Liver (tissue), 9 donors: Measurements from ENCODE around the gene GAB2. TPM values are rescaled to one million over a fixed set of nuclear protein-coding genes. Genes with fewer than 3 reads are reported as not detected.

Experiments
- DNase-seq: peaks from one replicate; pipeline ENCODE4 v3.0.0-alpha.2; 2017; ENCODE audit warnings: low spot score
- H3K27ac ChIP-seq, 2 donors: one replicate each; pipeline ENCODE4 v1.7.0; 2013; ENCODE audit warnings: inconsistent platforms in 2 of 2, low read length in 2 of 2, control low read depth in 1 of 2, low read depth in 1 of 2, mild to moderate bottlenecking in 1 of 2
- H3K27me3 ChIP-seq, 4 donors: one replicate each; pipeline versions ENCODE4 v1.6.1 to v1.7.0; 2013; ENCODE audit warnings: low read length in 3 of 4, inconsistent platforms in 1 of 4, mild to moderate bottlenecking in 1 of 4, moderate library complexity in 1 of 4; ENCODE audit not compliant: control insufficient read depth in 4 of 4, insufficient read depth in 4 of 4
- H3K36me3 ChIP-seq, 4 donors: one replicate each; pipeline versions ENCODE4 v1.6.1 to v1.7.0; 2013; ENCODE audit warnings: low read length in 3 of 4, mild to moderate bottlenecking in 3 of 4, low read depth in 1 of 4, moderate library complexity in 1 of 4; ENCODE audit not compliant: control insufficient read depth in 4 of 4, insufficient read depth in 3 of 4
- H3K4me1 ChIP-seq, 4 donors: one replicate each; pipeline versions ENCODE4 v1.6.1 to v1.7.0; 2013; ENCODE audit warnings: low read length in 3 of 4, mild to moderate bottlenecking in 3 of 4, moderate library complexity in 1 of 4; ENCODE audit not compliant: control insufficient read depth in 4 of 4, insufficient read depth in 4 of 4
- H3K4me3 ChIP-seq, 3 donors: one replicate each; pipeline versions ENCODE4 v1.6.1 to v1.7.0; 2013; ENCODE audit warnings: low read length in 3 of 3, control low read depth in 1 of 3, low read depth in 1 of 3, mild to moderate bottlenecking in 1 of 3
- H3K9ac ChIP-seq, 2 donors: one replicate each; pipeline ENCODE4 v1.7.0; 2013; ENCODE audit warnings: low read length in 2 of 2, mild to moderate bottlenecking in 2 of 2, moderate library complexity in 2 of 2, control low read depth in 1 of 2, low read depth in 1 of 2
- H3K9me3 ChIP-seq, 4 donors: one replicate each; pipeline versions ENCODE4 v1.6.1 to v1.7.0; 2013; ENCODE audit warnings: low read length in 3 of 4; ENCODE audit not compliant: control insufficient read depth in 4 of 4
- ATF3 ChIP-seq: IDR thresholded peaks from 2 replicates; pipeline ENCODE4 v1.6.1; 2016; ENCODE audit warnings: antibody characterized with exemption
- CTCF ChIP-seq: fragments of 150-350 bp; IDR thresholded peaks from 2 replicates; pipeline ENCODE4 v1.5.1; 2017; ENCODE audit warnings: improper control_type of control experiment, low read depth, low read length; ENCODE audit not compliant: missing input control
- FOXA1 ChIP-seq: IDR thresholded peaks from 2 replicates; pipeline ENCODE4 v1.6.1; 2016; ENCODE audit warnings: antibody characterized with exemption
- FOXA2 ChIP-seq: IDR thresholded peaks from 2 replicates; pipeline ENCODE4 v1.6.1; 2016; ENCODE audit warnings: antibody characterized with exemption
- HNF4A ChIP-seq, 2 donors: conservative IDR thresholded peaks; 2 replicates each; pipeline ENCODE4 v1.6.1; 2016; ENCODE audit warnings: antibody characterized with exemption in 2 of 2, mild to moderate bottlenecking in 2 of 2
- JUND ChIP-seq, 2 donors: IDR thresholded peaks; 2 replicates each; pipeline ENCODE4 v1.6.1; 2016; ENCODE audit warnings: antibody characterized with exemption in 2 of 2
- MAX ChIP-seq: IDR thresholded peaks from 2 replicates; pipeline ENCODE4 v1.6.1; 2016; ENCODE audit warnings: antibody characterized with exemption
- REST ChIP-seq: IDR thresholded peaks from 2 replicates; pipeline ENCODE4 v1.6.1; 2016; ENCODE audit warnings: antibody characterized with exemption, mild to moderate bottlenecking
- RXRA ChIP-seq, 2 donors: IDR thresholded peaks; 2 replicates each; pipeline ENCODE4 v1.6.1; 2017 to 2018; ENCODE audit warnings: antibody characterized with exemption in 2 of 2, mild to moderate bottlenecking in 1 of 2
- WGBS: extraction: QIAGEN DNeasy Blood & Tissue Kit; methylation state at CpG from one replicate; pipeline ENCODE4 v1.1.7; 2013; 5-methylcytosine and 5-hydroxymethylcytosine counted together
- polyA plus RNA-seq, 2 donors: library from polyadenylated mRNA; stranded (reverse) in 1 of 2; unstranded in 1 of 2; fragments of 200-250 nt in 1 of 2; fragments of >200 nt in 1 of 2; fragmentation: Nextera tagmentation in 1 of 2; extraction: Ambion mirVana in 1 of 2; gene quantifications; one replicate each; pipeline versions ENCODE4 v1.2.1 to v1.2.3, GENCODE V29; 2013 to 2015
- total RNA-seq, 2 donors: library from RNA; depleted of rRNA; stranded (reverse); fragments of >200 nt; gene quantifications; one replicate each; pipeline ENCODE4 v1.2.3, GENCODE V29; 2014
- donor health status: healthy.
- donor health status: healthy.
- donor health status: healthy.
- donor health status: healthy.
- donor health status: healthy.

The GAB2 gene
- total and polyA plus RNA-seq, 4 donors = 1.3 to 3.6 (median 2.5) TPM

- no peak for DNase-seq
- Histone ChIP-seq H3K4me3 (no peak overlapping the region), H3K27ac (no peak overlapping the region), H3K27me3 (no peaks in the 10 kb centered on the region), H3K9me3 (no peaks in the 10 kb centered on the region), H3K9ac (no peak overlapping the region), H3K36me3 (no peaks in the 10 kb centered on the region), H3K4me1 (peaks cover 0 to 2% (median 0%) of the 10 kb centered on the region in 4 donors)
- TF ChIP-seq REST (no peak), FOXA2 (no peak)
Measured at GRCh38 chr11:78334109-78334508, 83.5 kb downstream of the GAB2 start.

- Histone ChIP-seq H3K36me3 (no peaks in the 10 kb centered on the region), H3K9me3 (no peaks in the 10 kb centered on the region), H3K27me3 (no peaks in the 10 kb centered on the region), H3K9ac (no peak overlapping the region), H3K4me1 (peaks cover 0 to 2% (median 0%) of the 10 kb centered on the region in 4 donors), H3K4me3 (no peak overlapping the region), H3K27ac (no peak overlapping the region)
- 83% methylated on average over 1 of the region's 1 CpG for WGBS
- TF ChIP-seq FOXA1 (no peak), REST (no peak), MAX (no peak), RXRA (IDR thresholded peaks at IDR 0.05) (no peak), JUND (IDR thresholded peaks at IDR 0.05) (no peak)
- DNase-seq = no peak
Measured at GRCh38 chr11:78332872-78333271, 84.7 kb downstream of the GAB2 start.

GRCh38 chr11:78332174-78332866 is 85.3 kb downstream of the GAB2 start:
- 72% methylated on average over 1 of the region's 1 CpG for WGBS
- Histone ChIP-seq H3K4me1 (peaks cover 0 to 2% (median 0%) of the 10 kb centered on the region in 4 donors), H3K27me3 (no peaks in the 10 kb centered on the region), H3K9ac (no peak overlapping the region), H3K9me3 (no peaks in the 10 kb centered on the region), H3K36me3 (no peaks in the 10 kb centered on the region), H3K27ac (no peak overlapping the region), H3K4me3 (no peak overlapping the region)
- no peak for DNase-seq
- no peak for TF ChIP-seq FOXA2
- TF ChIP-seq HNF4A (conservative IDR thresholded peaks at IDR 0.05) = no peak
- TF ChIP-seq ATF3 = no peak
- no peak for TF ChIP-seq CTCF
